ENCODE measurements around the gene IGFBP2.

DNA sequence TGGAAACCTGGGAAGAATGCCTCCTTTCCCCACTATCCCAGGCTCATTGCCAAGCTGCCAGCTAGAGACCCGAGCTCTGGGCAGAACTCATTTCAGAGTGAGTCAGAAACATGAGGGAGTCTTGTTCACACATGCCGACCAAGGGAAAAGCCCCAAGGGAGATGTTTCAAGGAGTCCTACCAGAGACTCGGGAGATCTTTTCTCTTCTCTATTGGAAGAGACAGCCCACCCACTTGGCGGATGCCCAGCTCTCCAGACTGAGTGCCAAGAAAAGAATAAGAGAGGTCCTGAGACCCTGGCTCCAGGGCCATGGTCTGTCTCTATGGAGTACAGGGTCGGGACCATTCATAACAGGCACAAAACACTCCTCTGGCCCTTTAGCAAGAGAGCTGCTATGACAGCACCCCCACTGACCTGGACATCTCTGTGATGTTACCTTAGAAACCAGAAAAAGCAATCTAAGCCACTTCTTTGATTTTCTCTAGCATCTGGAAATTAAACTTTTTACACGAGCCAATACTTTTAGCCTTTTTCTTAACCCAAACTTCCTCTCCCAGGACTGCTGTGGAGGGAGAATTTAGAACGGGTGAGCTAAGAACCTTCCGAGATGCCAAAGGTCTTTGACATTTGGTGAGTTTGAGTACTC, 80.6 kb downstream of the IGFBP2 start:
- TF ChIP-seq EZH2 (IDR thresholded peaks at IDR 0.05): no peak
- no peak for TF ChIP-seq POLR2AphosphoS5 (IDR thresholded peaks at IDR 0.05; ENCODE audit: borderline replicate concordance, low read depth, low read length)

Data from SK-N-MC (cell line).